HepG2 (cell line): ENCODE data around the gene ZBTB32. TPM values are rescaled to one million over a fixed set of nuclear protein-coding genes. Genes with fewer than 3 reads are reported as not detected.

Experiments used
- IRX3 ChIP-seq: sonication (generic); formaldehyde crosslinking; IDR thresholded peaks from 2 replicates; pipeline ENCODE4 v1.8.1; 2023; ENCODE audit warnings: mild to moderate bottlenecking, low read depth, missing genetic modification reagents, borderline replicate concordance
- ISX ChIP-seq: sonication (generic); formaldehyde crosslinking; conservative IDR thresholded peaks from 2 replicates; pipeline ENCODE4 v1.5.0; 2020; ENCODE audit warnings: missing genetic modification reagents
- JARID2 ChIP-seq: sonication (generic); formaldehyde crosslinking; IDR thresholded peaks from 2 replicates; pipeline ENCODE4 v1.8.1; 2023; ENCODE audit warnings: missing genetic modification reagents, inconsistent platforms; ENCODE audit not compliant: insufficient replicate concordance
- KAT7 ChIP-seq: IDR thresholded peaks from 2 replicates; pipeline ENCODE4 v1.6.1; 2018; ENCODE audit warnings: borderline replicate concordance, missing compliant biosample characterization
- MXD4 ChIP-seq: IDR thresholded peaks from 2 replicates; pipeline ENCODE4 v1.6.1; 2016; ENCODE audit warnings: mild to moderate bottlenecking, missing biosample characterization, missing genetic modification reagents
- MYC ChIP-seq: sonication (generic); formaldehyde crosslinking; IDR thresholded peaks from 2 replicates; pipeline ENCODE4 v1.9.0; 2021; ENCODE audit warnings: missing genetic modification reagents, borderline replicate concordance
- NFE2L2 ChIP-seq: fragments of 150-350 bp; IDR thresholded peaks from 2 replicates; pipeline ENCODE4 v1.6.1; 2014; ENCODE audit warnings: low read length
- PRMT3 ChIP-seq: sonication (generic); formaldehyde crosslinking; IDR thresholded peaks from 2 replicates; pipeline ENCODE4 v1.8.1; 2022; ENCODE audit warnings: low read depth, mild to moderate bottlenecking, moderate library complexity, missing genetic modification reagents, borderline replicate concordance
- SIN3B ChIP-seq: fragments of 150-350 bp; IDR thresholded peaks from 2 replicates; pipeline ENCODE4 v1.6.1; 2014; ENCODE audit warnings: low read length
- SMYD3 ChIP-seq: sonication (generic); formaldehyde crosslinking; IDR thresholded peaks from 2 replicates; pipeline ENCODE4 v1.8.1; 2023; ENCODE audit warnings: mild to moderate bottlenecking, missing genetic modification reagents
- TP53 ChIP-seq: sonication (generic); formaldehyde crosslinking; conservative IDR thresholded peaks from 2 replicates; pipeline ENCODE4 v1.4.0; 2020; ENCODE audit warnings: missing genetic modification reagents
- ZNF143 ChIP-seq: sonication (generic); formaldehyde crosslinking; IDR thresholded peaks from 2 replicates; pipeline ENCODE4 v1.4.0; 2020; ENCODE audit warnings: missing genetic modification reagents
- ZNF343 ChIP-seq: sonication (generic); formaldehyde crosslinking; IDR thresholded peaks from 2 replicates; pipeline ENCODE4 v1.4.0; 2020; ENCODE audit warnings: mild to moderate bottlenecking, missing genetic modification reagents
- ZNF510 ChIP-seq: sonication (generic); formaldehyde crosslinking; IDR thresholded peaks from 2 replicates; pipeline ENCODE4 v1.4.0; 2020; ENCODE audit warnings: low read depth, mild to moderate bottlenecking, missing genetic modification reagents
- ZNF839 ChIP-seq: sonication (generic); formaldehyde crosslinking; IDR thresholded peaks from 2 replicates; pipeline ENCODE4 v1.4.0; 2020; ENCODE audit warnings: missing genetic modification reagents, mild to moderate bottlenecking, borderline replicate concordance
- ZNF883 ChIP-seq: sonication (generic); formaldehyde crosslinking; IDR thresholded peaks from 2 replicates; pipeline ENCODE4 v1.5.1; 2020; ENCODE audit warnings: mild to moderate bottlenecking, missing genetic modification reagents; ENCODE audit errors: not compliant biosample characterization
- ZSCAN20 ChIP-seq: sonication (generic); formaldehyde crosslinking; IDR thresholded peaks from 2 replicates; pipeline ENCODE4 v1.4.0; 2020; ENCODE audit warnings: missing genetic modification reagents, mild to moderate bottlenecking, borderline replicate concordance
- ZZZ3 ChIP-seq: sonication (generic); formaldehyde crosslinking; IDR thresholded peaks from 2 replicates; pipeline ENCODE4 v1.4.0; 2020; ENCODE audit warnings: missing genetic modification reagents, mild to moderate bottlenecking, borderline replicate concordance
- polyA plus RNA-seq, 8 experiments: library from polyadenylated mRNA; depleted of rRNA in 3 of 8; stranded (reverse) in 7 of 8; unstranded in 1 of 8; fragments of >200 nt; fragmentation: Illumina TruSeq in 4 of 8; extraction: Trizol in 4 of 8; gene quantifications; 2 replicates each; pipeline versions ENCODE4 v1.2.1 to v1.2.3, GENCODE V29; 2011 to 2016; ENCODE audit warnings: low read depth in 4 of 8, missing spikeins in 1 of 8, mixed read lengths in 1 of 8; ENCODE audit not compliant: insufficient read depth in 1 of 8
- total RNA-seq, 5 experiments: library from RNA; depleted of rRNA; stranded (reverse); fragments of >200 nt; fragmentation: Illumina TruSeq; extraction: Trizol; gene quantifications; 2 replicates each; pipeline ENCODE4 v1.2.3, GENCODE V29; 2016; ENCODE audit warnings: low read depth in 1 of 5
- TF ChIP-seq, protein P1 (sequence below): sonication (generic); formaldehyde crosslinking; IDR thresholded peaks from 2 replicates; pipeline ENCODE4 v1.4.0; 2020; ENCODE audit warnings: missing genetic modification reagents, borderline replicate concordance
- TF ChIP-seq, protein P2 (sequence below): sonication (generic); formaldehyde crosslinking; IDR thresholded peaks from 2 replicates; pipeline ENCODE4 v1.5.0; 2020; ENCODE audit warnings: missing genetic modification reagents, mild to moderate bottlenecking, borderline replicate concordance
- TF ChIP-seq, protein P3 (sequence below): sonication (generic); formaldehyde crosslinking; IDR thresholded peaks from 2 replicates; pipeline ENCODE4 v1.8.1; 2023; ENCODE audit warnings: mild to moderate bottlenecking, moderate library complexity, missing genetic modification reagents
- TF ChIP-seq, protein P4 (sequence below): sonication (generic); formaldehyde crosslinking; IDR thresholded peaks from 2 replicates; pipeline ENCODE4 v1.8.0; 2022; ENCODE audit warnings: mild to moderate bottlenecking, missing genetic modification reagents, borderline replicate concordance

Gene ZBTB32
- total and polyA plus RNA-seq, 2 of the 13 experiments (the other 11 are each of a cell fraction or from before 2014, with no cell fraction given) = not detected

DNA sequence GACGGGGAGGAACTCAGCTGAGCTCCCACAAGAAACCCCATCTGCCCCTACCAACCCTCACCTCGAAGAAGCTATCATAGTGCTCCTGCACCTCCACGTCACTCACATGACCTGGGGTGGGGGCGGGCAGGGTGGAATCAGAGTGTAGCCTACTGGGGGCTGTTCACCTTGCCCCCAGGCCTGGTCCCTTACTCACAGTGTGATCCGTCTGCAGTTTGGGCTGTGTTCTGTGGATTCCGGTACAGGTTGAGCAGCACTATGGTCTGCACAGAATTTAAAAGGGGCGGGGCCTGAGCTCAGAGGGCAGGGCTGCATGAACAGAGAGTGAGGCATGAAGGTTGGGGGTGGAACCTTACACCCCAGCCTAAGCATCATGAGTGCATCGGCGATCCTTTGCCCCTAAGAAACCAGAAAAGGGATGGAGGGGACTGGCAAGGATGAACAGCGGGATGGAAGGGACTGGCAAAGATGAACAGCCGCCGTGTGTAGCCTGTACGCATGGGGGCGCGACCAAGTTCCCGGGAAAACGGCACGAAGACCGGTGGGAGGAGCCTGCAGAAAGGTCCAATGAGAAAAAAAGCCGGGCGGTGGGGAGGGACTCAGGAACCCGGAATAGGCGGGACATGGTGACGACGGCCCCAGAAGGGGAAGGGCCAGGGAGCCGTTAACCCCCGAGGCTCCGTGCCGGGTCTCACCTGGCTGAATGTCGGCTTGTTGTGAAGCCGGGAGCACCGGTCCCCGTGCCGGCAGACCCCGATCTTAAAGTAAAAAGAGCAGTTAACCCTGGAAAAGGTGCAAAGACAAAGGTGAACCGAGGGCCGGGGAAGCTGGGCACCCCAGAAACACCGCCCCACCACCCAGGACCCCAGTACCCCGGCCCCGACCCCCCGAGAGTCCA lies 40.3 kb downstream of the ZBTB32 start (continued):
- TF ChIP-seq TP53 (CRISPR knock-in tag) = no peak
- no peak for TF ChIP-seq ZZZ3 (CRISPR knock-in tag)
- TF ChIP-seq, protein P1, sequence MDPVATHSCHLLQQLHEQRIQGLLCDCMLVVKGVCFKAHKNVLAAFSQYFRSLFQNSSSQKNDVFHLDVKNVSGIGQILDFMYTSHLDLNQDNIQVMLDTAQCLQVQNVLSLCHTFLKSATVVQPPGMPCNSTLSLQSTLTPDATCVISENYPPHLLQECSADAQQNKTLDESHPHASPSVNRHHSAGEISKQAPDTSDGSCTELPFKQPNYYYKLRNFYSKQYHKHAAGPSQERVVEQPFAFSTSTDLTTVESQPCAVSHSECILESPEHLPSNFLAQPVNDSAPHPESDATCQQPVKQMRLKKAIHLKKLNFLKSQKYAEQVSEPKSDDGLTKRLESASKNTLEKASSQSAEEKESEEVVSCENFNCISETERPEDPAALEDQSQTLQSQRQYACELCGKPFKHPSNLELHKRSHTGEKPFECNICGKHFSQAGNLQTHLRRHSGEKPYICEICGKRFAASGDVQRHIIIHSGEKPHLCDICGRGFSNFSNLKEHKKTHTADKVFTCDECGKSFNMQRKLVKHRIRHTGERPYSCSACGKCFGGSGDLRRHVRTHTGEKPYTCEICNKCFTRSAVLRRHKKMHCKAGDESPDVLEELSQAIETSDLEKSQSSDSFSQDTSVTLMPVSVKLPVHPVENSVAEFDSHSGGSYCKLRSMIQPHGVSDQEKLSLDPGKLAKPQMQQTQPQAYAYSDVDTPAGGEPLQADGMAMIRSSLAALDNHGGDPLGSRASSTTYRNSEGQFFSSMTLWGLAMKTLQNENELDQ = no peak
- no peak for TF ChIP-seq SMYD3 (CRISPR knock-in tag)
- no peak for TF ChIP-seq KAT7
- TF ChIP-seq ZNF839 (CRISPR knock-in tag) = no peak
- TF ChIP-seq, protein P2, sequence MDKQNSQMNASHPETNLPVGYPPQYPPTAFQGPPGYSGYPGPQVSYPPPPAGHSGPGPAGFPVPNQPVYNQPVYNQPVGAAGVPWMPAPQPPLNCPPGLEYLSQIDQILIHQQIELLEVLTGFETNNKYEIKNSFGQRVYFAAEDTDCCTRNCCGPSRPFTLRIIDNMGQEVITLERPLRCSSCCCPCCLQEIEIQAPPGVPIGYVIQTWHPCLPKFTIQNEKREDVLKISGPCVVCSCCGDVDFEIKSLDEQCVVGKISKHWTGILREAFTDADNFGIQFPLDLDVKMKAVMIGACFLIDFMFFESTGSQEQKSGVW = no peak
- TF ChIP-seq, protein P3, sequence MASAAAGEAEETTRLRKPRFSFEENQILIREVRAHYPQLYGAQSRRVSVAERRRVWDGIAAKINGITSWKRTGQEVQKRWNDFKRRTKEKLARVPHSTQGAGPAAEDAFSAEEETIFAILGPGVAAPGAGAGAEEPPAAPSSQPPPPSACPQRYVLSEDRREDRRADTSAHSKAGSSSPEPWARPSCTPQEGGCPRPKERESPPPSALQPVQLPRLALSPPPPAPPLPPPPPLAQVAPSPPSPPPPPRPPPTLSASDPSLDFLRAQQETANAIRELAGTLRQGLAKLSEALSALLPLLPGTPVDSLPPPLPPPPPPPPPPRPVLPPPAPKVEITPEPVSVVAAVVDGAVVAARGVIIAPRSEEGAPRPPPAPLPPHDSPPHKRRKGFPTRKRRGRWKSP (CRISPR knock-in tag) = no peak
- no peak for TF ChIP-seq ZNF510 (CRISPR knock-in tag)
- peak; percentile 46; the same call in 1 of the 2 replicates for TF ChIP-seq MXD4 (CRISPR knock-in tag)
- no peak for TF ChIP-seq ZNF883 (CRISPR knock-in tag)
- TF ChIP-seq PRMT3 (CRISPR knock-in tag) = no peak
- TF ChIP-seq ISX (CRISPR knock-in tag) = no peak
- TF ChIP-seq SIN3B = no peak
- no peak for TF ChIP-seq JARID2
- no peak for TF ChIP-seq IRX3
- no peak for TF ChIP-seq NFE2L2
- TF ChIP-seq, protein P4, sequence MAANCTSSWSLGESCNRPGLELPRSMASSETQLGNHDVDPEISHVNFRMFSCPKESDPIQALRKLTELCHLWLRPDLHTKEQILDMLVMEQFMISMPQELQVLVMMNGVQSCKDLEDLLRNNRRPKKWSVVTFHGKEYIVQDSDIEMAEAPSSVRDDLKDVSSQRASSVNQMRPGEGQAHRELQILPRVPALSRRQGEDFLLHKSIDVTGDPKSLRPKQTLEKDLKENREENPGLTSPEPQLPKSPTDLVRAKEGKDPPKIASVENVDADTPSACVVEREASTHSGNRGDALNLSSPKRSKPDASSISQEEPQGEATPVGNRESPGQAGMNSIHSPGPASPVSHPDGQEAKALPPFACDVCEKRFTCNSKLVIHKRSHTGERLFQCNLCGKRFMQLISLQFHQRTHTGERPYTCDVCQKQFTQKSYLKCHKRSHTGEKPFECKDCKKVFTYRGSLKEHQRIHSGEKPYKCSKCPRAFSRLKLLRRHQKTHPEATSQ (CRISPR knock-in tag) = no peak
- no peak for TF ChIP-seq ZNF143
- TF ChIP-seq ZNF343 (CRISPR knock-in tag) = no peak
- TF ChIP-seq MYC = peak; percentile 39; the same call in 1 of the 2 replicates
- TF ChIP-seq ZSCAN20 = no peak
